H9 (cell line): ENCODE measurements around the gene NUDT14. TPM values are rescaled to one million over a fixed set of nuclear protein-coding genes. Genes with fewer than 3 reads are reported as not detected.

ENCODE experiments used
- DNase-seq: peaks from one replicate; pipeline ENCODE4 v3.0.0-alpha.2; 2017
- H2AFZ ChIP-seq: one replicate; pipeline ENCODE4 v1.6.1; 2013; ENCODE audit warnings: mild to moderate bottlenecking, low read length, control low read depth, moderate library complexity
- H2AK5ac ChIP-seq: 2 replicates; pipeline ENCODE4 v1.6.1; 2013; ENCODE audit warnings: low read length, control low read depth, mixed read lengths; ENCODE audit not compliant: insufficient read length
- H2BK120ac ChIP-seq: one replicate; pipeline ENCODE4 v1.6.1; 2013; ENCODE audit warnings: low read depth, mild to moderate bottlenecking, low read length, control low read depth, inconsistent platforms; ENCODE audit not compliant: poor library complexity, severe bottlenecking
- H2BK12ac ChIP-seq: 2 replicates; pipeline ENCODE4 v1.6.1; 2013; ENCODE audit warnings: low read length, control low read depth, mixed read lengths, low read depth; ENCODE audit not compliant: insufficient read length
- H2BK15ac ChIP-seq: 2 replicates; pipeline ENCODE4 v1.6.1; 2013; ENCODE audit warnings: low read depth, low read length, control low read depth
- H2BK20ac ChIP-seq: one replicate; pipeline ENCODE4 v1.6.1; 2013; ENCODE audit warnings: low read depth, mild to moderate bottlenecking, low read length, control low read depth, inconsistent platforms; ENCODE audit not compliant: poor library complexity, severe bottlenecking
- H2BK5ac ChIP-seq: 2 replicates; pipeline ENCODE4 v1.6.1; 2013; ENCODE audit warnings: low read length, control low read depth, mixed read lengths; ENCODE audit not compliant: insufficient read length
- H3K14ac ChIP-seq: 2 replicates; pipeline ENCODE4 v1.6.1; 2013; ENCODE audit warnings: low read length, control low read depth; ENCODE audit not compliant: insufficient read depth
- H3K18ac ChIP-seq: 2 replicates; pipeline ENCODE4 v1.6.1; 2013; ENCODE audit warnings: low read depth, mild to moderate bottlenecking, mixed read lengths, low read length, control low read depth; ENCODE audit not compliant: insufficient read length
- H3K23ac ChIP-seq: 2 replicates; pipeline ENCODE4 v1.6.1; 2013; ENCODE audit warnings: low read length, control low read depth, mixed read lengths, low read depth; ENCODE audit not compliant: insufficient read length
- H3K23me2 ChIP-seq: 2 replicates; pipeline ENCODE4 v1.6.1; 2013; ENCODE audit warnings: low read depth, mild to moderate bottlenecking, mixed read lengths, low read length, control low read depth; ENCODE audit not compliant: insufficient read length, poor library complexity, severe bottlenecking
- H3K27ac ChIP-seq: 2 replicates; pipeline ENCODE4 v1.5.1; 2013; ENCODE audit warnings: low read length, control low read depth, mixed read lengths, low read depth; ENCODE audit not compliant: insufficient read length
- H3K27me3 ChIP-seq: 2 replicates; pipeline ENCODE4 v1.6.1; 2013; ENCODE audit warnings: low read length, control low read depth, inconsistent platforms; ENCODE audit not compliant: insufficient read depth
- H3K4ac ChIP-seq: 2 replicates; pipeline ENCODE4 v1.6.1; 2013; ENCODE audit warnings: low read depth, mild to moderate bottlenecking, control low read depth, inconsistent platforms, low read length, moderate library complexity
- H3K4me1 ChIP-seq: 2 replicates; pipeline ENCODE4 v1.6.1; 2013; ENCODE audit warnings: low read length, control low read depth, inconsistent platforms; ENCODE audit not compliant: insufficient read depth
- H3K4me2 ChIP-seq: 2 replicates; pipeline ENCODE4 v1.6.1; 2013; ENCODE audit warnings: low read length, control low read depth, mixed read lengths; ENCODE audit not compliant: insufficient read length, insufficient read depth
- H3K56ac ChIP-seq: 2 replicates; pipeline ENCODE4 v1.6.1; 2013; ENCODE audit warnings: low read depth, mild to moderate bottlenecking, mixed read lengths, low read length, control low read depth; ENCODE audit not compliant: insufficient read length
- H3K79me1 ChIP-seq: 2 replicates; pipeline ENCODE4 v1.6.1; 2013; ENCODE audit warnings: low read depth, mild to moderate bottlenecking, moderate library complexity, low read length, control low read depth, inconsistent platforms; ENCODE audit not compliant: insufficient read depth, poor library complexity, severe bottlenecking
- H3K79me2 ChIP-seq: 2 replicates; pipeline ENCODE4 v1.6.1; 2013; ENCODE audit warnings: low read length, control low read depth, inconsistent platforms; ENCODE audit not compliant: insufficient read depth
- H3K9ac ChIP-seq: 2 replicates; pipeline ENCODE4 v1.6.1; 2013; ENCODE audit warnings: low read length, control low read depth, mixed read lengths; ENCODE audit not compliant: insufficient read length; ENCODE audit errors: extremely low read depth
- H3K9me3 ChIP-seq: one replicate; pipeline ENCODE4 v1.6.1; 2013; ENCODE audit warnings: low read depth, low read length, inconsistent platforms; ENCODE audit not compliant: control insufficient read depth
- H3T11ph ChIP-seq: one replicate; pipeline ENCODE4 v1.6.1; 2013; ENCODE audit warnings: mild to moderate bottlenecking, low read length, control low read depth, inconsistent platforms
- H4K20me1 ChIP-seq: one replicate; pipeline ENCODE4 v1.6.1; 2013; ENCODE audit not compliant: control insufficient read depth, insufficient read length, insufficient read depth
- H4K5ac ChIP-seq: 2 replicates; pipeline ENCODE4 v1.6.1; 2013; ENCODE audit warnings: low read depth, mild to moderate bottlenecking, mixed read lengths, low read length, control low read depth; ENCODE audit not compliant: insufficient read length
- H4K8ac ChIP-seq: replicated peaks from 2 replicates; pipeline ENCODE4 v1.6.1; 2013; ENCODE audit warnings: low read length, control low read depth, mixed read lengths, low read depth; ENCODE audit not compliant: insufficient read length
- H4K91ac ChIP-seq: 2 replicates; pipeline ENCODE4 v1.6.1; 2013; ENCODE audit warnings: low read depth, mild to moderate bottlenecking, moderate library complexity, mixed read lengths, low read length, control low read depth; ENCODE audit not compliant: insufficient read length
- H3K27ac Mint-ChIP-seq, 3 experiments: 2 replicates in 2 of 3; 3 replicates in 1 of 3; pipeline ENCODE4 v1.8.0; 2020 to 2021; ENCODE audit warnings: mixed read lengths in 3 of 3, mild to moderate bottlenecking in 1 of 3, moderate library complexity in 1 of 3
- H3K27me3 Mint-ChIP-seq: 2 replicates; pipeline ENCODE4 v1.8.0; 2021; ENCODE audit warnings: low read depth, mild to moderate bottlenecking, moderate library complexity, mixed read lengths
- H3K36me3 Mint-ChIP-seq, 3 experiments: 2 replicates in 2 of 3; 3 replicates in 1 of 3; pipeline ENCODE4 v1.8.0; 2020 to 2021; ENCODE audit warnings: low read depth in 3 of 3, mixed read lengths in 3 of 3; ENCODE audit not compliant: insufficient read depth in 1 of 3
- H3K4me1 Mint-ChIP-seq, 2 experiments: 2 replicates each; pipeline ENCODE4 v1.8.0; 2020; ENCODE audit warnings: mixed read lengths in 2 of 2
- H3K4me3 Mint-ChIP-seq, 2 experiments: 2 replicates in 1 of 2; 3 replicates in 1 of 2; pipeline ENCODE4 v1.8.0; 2020 to 2021; ENCODE audit warnings: mild to moderate bottlenecking in 2 of 2, mixed read lengths in 2 of 2, moderate library complexity in 1 of 2
- H3K9me3 Mint-ChIP-seq, 2 experiments: 2 replicates in 1 of 2; 3 replicates in 1 of 2; pipeline ENCODE4 v1.8.0; 2020; ENCODE audit warnings: mild to moderate bottlenecking in 2 of 2, mixed read lengths in 2 of 2, moderate library complexity in 1 of 2
- WGBS: extraction: QIAGEN DNeasy Blood & Tissue Kit; methylation state at CpG from one replicate; pipeline ENCODE4 v1.1.7; 2013; ENCODE audit warnings: missing lambda C conversion rate, low lambda C conversion rate, mixed read lengths; ENCODE audit not compliant: insufficient read length; ENCODE audit errors: extremely low coverage; 5-methylcytosine and 5-hydroxymethylcytosine counted together
- total RNA-seq: library from RNA; stranded (reverse); gene quantifications from 2 replicates; pipeline ENCODE4 v1.2.1, GENCODE V29; 2021
- TF ChIP-seq, protein P1 (sequence below): fragments of 200-600 bp; sonication (generic); conservative IDR thresholded peaks from 3 replicates; pipeline ENCODE4 v1.8.0; 2021; ENCODE audit warnings: antibody characterized with exemption, mild to moderate bottlenecking

Gene NUDT14
- total RNA-seq, 1 experiment from 2014 or later = 41.1 TPM

DNA sequence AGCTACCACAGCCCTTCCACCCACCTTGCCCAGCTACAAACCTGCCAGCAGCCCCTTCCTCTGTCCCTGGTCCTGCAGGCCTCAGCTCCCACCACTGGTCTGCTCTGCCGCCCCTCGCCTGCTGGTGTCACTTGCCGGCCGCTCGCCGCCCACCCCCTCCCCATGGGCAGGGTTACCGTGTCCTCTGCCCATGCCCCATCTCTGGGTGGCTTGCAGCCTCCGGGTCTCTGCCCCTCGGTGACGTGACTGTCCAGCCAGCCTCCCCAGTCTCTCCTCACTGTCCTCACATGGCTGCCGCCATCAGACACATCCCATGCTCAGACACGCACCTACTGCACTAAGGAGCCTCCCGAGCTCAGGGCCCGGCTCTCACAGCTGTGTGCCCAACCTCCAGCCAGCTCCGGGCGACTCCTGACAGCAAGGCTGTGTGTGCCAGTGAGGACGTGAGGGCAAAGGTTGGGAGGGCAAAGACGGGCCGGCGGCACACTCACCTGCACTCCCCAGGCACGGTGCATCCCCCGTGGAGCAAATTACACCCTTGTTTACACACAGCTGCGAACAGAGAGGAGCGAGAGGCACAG lies 26.0 kb downstream of the NUDT14 start:
- no peak overlapping the region for H2BK20ac ChIP-seq
- H4K91ac ChIP-seq = no peak overlapping the region
- no peak overlapping the region for H3K18ac ChIP-seq
- no peaks in the 10 kb centered on the region for H4K20me1 ChIP-seq
- TF ChIP-seq, protein P1, sequence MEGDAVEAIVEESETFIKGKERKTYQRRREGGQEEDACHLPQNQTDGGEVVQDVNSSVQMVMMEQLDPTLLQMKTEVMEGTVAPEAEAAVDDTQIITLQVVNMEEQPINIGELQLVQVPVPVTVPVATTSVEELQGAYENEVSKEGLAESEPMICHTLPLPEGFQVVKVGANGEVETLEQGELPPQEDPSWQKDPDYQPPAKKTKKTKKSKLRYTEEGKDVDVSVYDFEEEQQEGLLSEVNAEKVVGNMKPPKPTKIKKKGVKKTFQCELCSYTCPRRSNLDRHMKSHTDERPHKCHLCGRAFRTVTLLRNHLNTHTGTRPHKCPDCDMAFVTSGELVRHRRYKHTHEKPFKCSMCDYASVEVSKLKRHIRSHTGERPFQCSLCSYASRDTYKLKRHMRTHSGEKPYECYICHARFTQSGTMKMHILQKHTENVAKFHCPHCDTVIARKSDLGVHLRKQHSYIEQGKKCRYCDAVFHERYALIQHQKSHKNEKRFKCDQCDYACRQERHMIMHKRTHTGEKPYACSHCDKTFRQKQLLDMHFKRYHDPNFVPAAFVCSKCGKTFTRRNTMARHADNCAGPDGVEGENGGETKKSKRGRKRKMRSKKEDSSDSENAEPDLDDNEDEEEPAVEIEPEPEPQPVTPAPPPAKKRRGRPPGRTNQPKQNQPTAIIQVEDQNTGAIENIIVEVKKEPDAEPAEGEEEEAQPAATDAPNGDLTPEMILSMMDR = no peak
- H3K23ac ChIP-seq = no peak overlapping the region
- no peaks in the 10 kb centered on the region for H3K9me3 Mint-ChIP-seq
- H3K27ac ChIP-seq = no peak overlapping the region
- H3K4ac ChIP-seq = no peak overlapping the region
- no peaks in the 10 kb centered on the region for H3K79me1 ChIP-seq
- no peak overlapping the region for H4K8ac ChIP-seq
- no peak overlapping the region for H2AK5ac ChIP-seq
- no peak for DNase-seq
- no CpG with 5 or more reads among the region's 24 CpGs for WGBS
- no peak overlapping the region for H2BK120ac ChIP-seq
- no peaks in the 10 kb centered on the region for H3K23me2 ChIP-seq
- H3K4me1 ChIP-seq = no peaks in the 10 kb centered on the region
- no peak overlapping the region for H3T11ph ChIP-seq
- H3K9me3 ChIP-seq = no peaks in the 10 kb centered on the region
- H3K9ac ChIP-seq = no peak overlapping the region
- no peak overlapping the region for H2AFZ ChIP-seq
- H3K36me3 Mint-ChIP-seq = no peaks in the 10 kb centered on the region
- no peak overlapping the region for H2BK15ac ChIP-seq
- no peaks in the 10 kb centered on the region for H3K79me2 ChIP-seq
- no peak overlapping the region for H3K4me2 ChIP-seq
- H2BK12ac ChIP-seq = no peak overlapping the region
- peaks cover 2 to 22% of the 10 kb centered on the region in 2 experiments; a peak in 3 of 4 replicates for H3K4me1 Mint-ChIP-seq
- H4K5ac ChIP-seq = no peak overlapping the region
- no peak overlapping the region for H3K4me3 Mint-ChIP-seq
- H3K27ac Mint-ChIP-seq = no peak overlapping the region; a peak in 2 of 7 replicates
- H3K14ac ChIP-seq = no peak overlapping the region; the same call in 1 of the 2 replicates
- H3K27me3 ChIP-seq = no peaks in the 10 kb centered on the region
- no peak overlapping the region for H2BK5ac ChIP-seq
- H3K27me3 Mint-ChIP-seq = peaks cover 1% of the 10 kb centered on the region; the same call in 1 of the 2 replicates
- no peak overlapping the region for H3K56ac ChIP-seq
